HG03575 (cell line): ENCODE results near the gene SIN3B.
"Not testable (repeated sequence)": the region's sequence is repeated elsewhere in the genome, so short reads cannot be mapped to it uniquely, and the experiment has no call there.

Experiments used
- ATAC-seq: cut with Tn5 transposase; IDR thresholded peaks from one replicate; pipeline ENCODE4 v1.9.1; 2021; ENCODE audit not compliant: unreplicated experiment, insufficient number of reproducible peaks, low FRiP score; ENCODE audit errors: extremely low read depth

The SIN3B gene

GRCh38 chr19:16859626-16860025 is 30.4 kb downstream of the SIN3B start:
- ATAC-seq = no peak

- ATAC-seq = no peak
These were observed 30.9 kb downstream of the SIN3B start for GRCh38 chr19:16860118-16860517.

GRCh38 chr19:16861011-16861410 is 31.8 kb downstream of the SIN3B start:
- ATAC-seq = no peak

GRCh38 chr19:16861834-16862233 is 32.6 kb downstream of the SIN3B start:
- no peak for ATAC-seq

- ATAC-seq = no peak
These were observed 33.7 kb downstream of the SIN3B start for GRCh38 chr19:16862826-16863415.

- no peak for ATAC-seq
These were observed 38.0 kb downstream of the SIN3B start for GRCh38 chr19:16867211-16867610.

- ATAC-seq = no peak
These were observed 39.4 kb downstream of the SIN3B start for GRCh38 chr19:16868423-16869130.

- no peak for ATAC-seq
These were observed 40.3 kb downstream of the SIN3B start for GRCh38 chr19:16869331-16869972.

- ATAC-seq = no peak
These were observed 42.7 kb downstream of the SIN3B start for GRCh38 chr19:16871871-16872270.

GRCh38 chr19:16872728-16873127 is 43.5 kb downstream of the SIN3B start:
- ATAC-seq = no peak

- ATAC-seq = no peak
These were observed 44.4 kb downstream of the SIN3B start for GRCh38 chr19:16873594-16873993.

- no peak for ATAC-seq
These were observed 45.2 kb downstream of the SIN3B start for GRCh38 chr19:16874250-16874977.

GRCh38 chr19:16874978-16875299 is 45.7 kb downstream of the SIN3B start:
- ATAC-seq = not testable (repeated sequence)

GRCh38 chr19:16875584-16876555 is 46.7 kb downstream of the SIN3B start:
- no peak for ATAC-seq

- no peak for ATAC-seq
These were observed 47.7 kb downstream of the SIN3B start for GRCh38 chr19:16876904-16877361.

- ATAC-seq = no peak
These were observed 48.4 kb downstream of the SIN3B start for GRCh38 chr19:16877581-16877980.

GRCh38 chr19:16878181-16878965 is 49.2 kb downstream of the SIN3B start:
- no peak for ATAC-seq
